Aorta (tissue), 5 donors: Measurements from ENCODE around the gene SLC6A17. TPM values are rescaled to one million over a fixed set of nuclear protein-coding genes. Genes with fewer than 3 reads are reported as not detected.

Experiments used
- ATAC-seq: fragments of 200-7000 bp; cut with Tn5 transposase; one replicate; pipeline ENCODE4 v1.9.1; 2022; ENCODE audit warnings: moderate library complexity; ENCODE audit not compliant: low FRiP score
- DNase-seq, 2 donors: peaks; one replicate each; pipeline ENCODE4 v3.0.0-alpha.2; 2020
- H3K27ac ChIP-seq, 2 donors: one replicate each; pipeline ENCODE4 v1.5.1; 2013; ENCODE audit warnings: low read length in 2 of 2, mild to moderate bottlenecking in 2 of 2, moderate library complexity in 2 of 2, control low read depth in 1 of 2, inconsistent platforms in 1 of 2, low read depth in 1 of 2
- H3K27me3 ChIP-seq, 2 donors: one replicate each; pipeline ENCODE4 v1.6.1; 2013; ENCODE audit warnings: control low read depth in 1 of 2, low read length in 1 of 2, mild to moderate bottlenecking in 1 of 2, moderate library complexity in 1 of 2; ENCODE audit not compliant: insufficient read depth in 2 of 2, control insufficient read depth in 1 of 2
- H3K36me3 ChIP-seq, 2 donors: one replicate each; pipeline ENCODE4 v1.6.1; 2013; ENCODE audit warnings: control low read depth in 1 of 2, low read length in 1 of 2, mild to moderate bottlenecking in 1 of 2; ENCODE audit not compliant: insufficient read depth in 2 of 2, control insufficient read depth in 1 of 2
- H3K4me1 ChIP-seq, 2 donors: one replicate each; pipeline ENCODE4 v1.6.1; 2013; ENCODE audit warnings: low read length in 2 of 2, control low read depth in 1 of 2, mild to moderate bottlenecking in 1 of 2, moderate library complexity in 1 of 2; ENCODE audit not compliant: insufficient read depth in 2 of 2, control insufficient read depth in 1 of 2
- H3K4me3 ChIP-seq, 2 donors: one replicate each; pipeline ENCODE4 v1.5.1; 2013; ENCODE audit warnings: low read length in 2 of 2, control low read depth in 1 of 2, mild to moderate bottlenecking in 1 of 2
- H3K9me3 ChIP-seq: one replicate; pipeline ENCODE4 v1.6.1; 2013; ENCODE audit warnings: mild to moderate bottlenecking, low read length; ENCODE audit not compliant: control insufficient read depth
- WGBS, 2 donors: extraction: QIAGEN DNeasy Blood & Tissue Kit; methylation state at CpG; one replicate each; pipeline ENCODE4 v1.1.7; 2013; 5-methylcytosine and 5-hydroxymethylcytosine counted together
- intact Hi-C, 2 donors: fragments of 100-400 bp; cut with DNase I; formaldehyde crosslinking; loops; one replicate each; pipeline versions ENCODE4 v1.14.2 to v1.15.0; 2022
- polyA plus RNA-seq, 2 donors: library from polyadenylated mRNA; stranded (reverse); fragments of 200-250 nt; gene quantifications; one replicate each; pipeline ENCODE4 v1.2.3, GENCODE V29; 2013
- total RNA-seq, 2 donors: library from RNA; stranded (reverse); fragmentation: NEBNext Ultra II Directional; extraction: Animal tissue kit (Norgen Biotek cat#: 25700); gene quantifications; one replicate each; pipeline ENCODE4 v1.2.1, GENCODE V29; 2021
- donor health status: healthy with polysubstance abuse.
- donor health status: Bipolar disorder and iron deficiency.
- donor health status: DM: no; HTN: no; CAD: no.
- donor health status: DM: no; HTN: no; CAD: no.
- donor health status: DM: yes; HTN: yes; CAD: no.

SLC6A17 gene
- total and polyA plus RNA-seq, 4 donors, result 0.18 to 0.49 (median 0.21) TPM; not detected in 1

DNA sequence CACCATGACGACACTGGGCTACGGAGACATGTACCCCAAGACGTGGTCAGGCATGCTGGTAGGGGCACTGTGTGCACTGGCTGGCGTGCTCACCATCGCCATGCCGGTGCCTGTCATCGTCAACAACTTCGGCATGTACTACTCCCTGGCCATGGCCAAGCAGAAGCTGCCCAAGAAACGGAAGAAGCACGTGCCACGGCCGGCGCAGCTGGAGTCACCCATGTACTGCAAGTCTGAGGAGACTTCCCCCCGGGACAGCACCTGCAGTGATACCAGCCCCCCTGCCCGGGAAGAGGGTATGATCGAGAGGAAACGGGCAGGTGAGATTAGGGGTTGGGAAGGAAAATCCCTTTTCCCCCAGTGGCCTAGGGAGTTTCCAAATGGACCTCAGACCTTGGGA lies 73.3 kb downstream of the SLC6A17 start:
- H3K9me3 ChIP-seq, result no peaks in the 10 kb centered on the region
- no peak for ATAC-seq
- H3K27me3 ChIP-seq, result no peaks in the 10 kb centered on the region
- no peak for DNase-seq
- H3K27ac ChIP-seq, result no peak overlapping the region
- intact Hi-C loops, result no loop called here
- WGBS, 2 donors, result 95 to 96% methylated on average over 17 of the region's 17 CpGs
- no peaks in the 10 kb centered on the region for H3K4me1 ChIP-seq
- H3K4me3 ChIP-seq, result no peak overlapping the region
- H3K36me3 ChIP-seq, result peaks cover 0 to 4% of the 10 kb centered on the region in 2 donors

DNA sequence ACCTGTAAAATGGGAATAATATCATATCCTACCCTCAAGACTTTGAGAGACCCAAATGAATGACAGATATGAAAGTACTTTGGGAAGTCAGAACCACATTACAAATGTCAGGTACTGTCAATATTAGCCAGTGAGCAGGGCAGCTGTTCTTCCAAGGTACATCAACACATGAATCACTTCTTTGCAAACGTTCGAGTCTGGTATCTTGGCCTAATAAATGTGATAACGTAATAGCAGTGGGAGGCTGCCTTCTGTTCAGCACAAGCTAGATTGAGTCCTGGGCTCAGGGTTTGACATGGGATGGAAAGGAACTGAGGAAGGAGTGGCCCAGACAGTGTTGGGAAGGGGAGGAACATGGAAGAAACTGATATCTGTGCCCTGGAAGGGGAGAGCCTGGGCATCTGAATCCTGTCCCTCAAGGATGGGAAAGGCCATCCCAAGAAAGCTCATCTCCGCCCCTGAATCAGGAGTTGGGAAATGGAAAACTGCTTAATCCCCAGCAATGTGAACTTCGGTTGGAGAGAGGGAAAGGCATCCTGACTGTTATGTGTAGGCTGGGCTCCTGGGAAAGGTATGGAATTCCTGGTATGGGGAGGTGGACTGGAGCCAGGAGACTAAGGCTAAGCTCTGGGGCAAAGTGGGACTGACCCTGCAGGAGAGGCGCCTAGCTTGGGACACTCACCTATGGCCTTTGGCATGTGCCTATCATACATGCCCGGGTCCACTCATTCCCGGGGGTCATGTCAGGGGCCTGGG lies 74.1 kb downstream of the SLC6A17 start:
- no peak overlapping the region for H3K27ac ChIP-seq
- ATAC-seq, result no peak
- no peaks in the 10 kb centered on the region for H3K27me3 ChIP-seq
- H3K4me3 ChIP-seq, result no peak overlapping the region
- H3K9me3 ChIP-seq, result no peaks in the 10 kb centered on the region
- H3K36me3 ChIP-seq, result peaks cover 0 to 4% of the 10 kb centered on the region in 2 donors
- intact Hi-C loops, result no loop called here
- H3K4me1 ChIP-seq, result no peaks in the 10 kb centered on the region
- 69% methylated on average over 8 of the region's 8 CpGs for WGBS, 2 donors
- DNase-seq, result no peak

DNA sequence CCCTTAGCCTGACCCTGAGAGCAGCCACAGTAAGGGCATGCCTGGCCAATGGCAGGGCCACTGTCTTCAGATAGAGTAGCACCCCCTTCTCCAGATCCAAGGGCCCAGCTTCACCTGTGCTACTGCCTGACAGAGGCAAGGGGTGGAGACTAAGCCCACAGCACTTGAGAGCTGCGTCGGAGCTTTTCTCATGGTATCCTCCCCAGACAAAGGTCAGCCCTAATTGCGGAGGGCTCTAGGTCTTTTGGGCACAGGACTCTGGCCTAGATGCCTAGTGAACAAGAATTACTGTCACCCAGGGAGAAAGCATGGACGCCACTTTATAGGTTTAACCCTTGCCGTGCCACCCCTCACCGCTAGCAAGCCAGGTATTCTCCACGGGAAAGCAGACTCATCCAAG lies 74.9 kb downstream of the SLC6A17 start:
- H3K4me3 ChIP-seq, result no peak overlapping the region
- H3K9me3 ChIP-seq, result no peaks in the 10 kb centered on the region
- no peak overlapping the region for H3K27ac ChIP-seq
- 72 to 79% methylated on average over 7 of the region's 7 CpGs for WGBS, 2 donors
- ATAC-seq (no peak), DNase-seq (no peak)
- H3K36me3 ChIP-seq, result peaks cover 0 to 4% of the 10 kb centered on the region in 2 donors
- intact Hi-C loops, result no loop called here
- no peaks in the 10 kb centered on the region for H3K4me1 ChIP-seq
- H3K27me3 ChIP-seq, result no peaks in the 10 kb centered on the region

DNA sequence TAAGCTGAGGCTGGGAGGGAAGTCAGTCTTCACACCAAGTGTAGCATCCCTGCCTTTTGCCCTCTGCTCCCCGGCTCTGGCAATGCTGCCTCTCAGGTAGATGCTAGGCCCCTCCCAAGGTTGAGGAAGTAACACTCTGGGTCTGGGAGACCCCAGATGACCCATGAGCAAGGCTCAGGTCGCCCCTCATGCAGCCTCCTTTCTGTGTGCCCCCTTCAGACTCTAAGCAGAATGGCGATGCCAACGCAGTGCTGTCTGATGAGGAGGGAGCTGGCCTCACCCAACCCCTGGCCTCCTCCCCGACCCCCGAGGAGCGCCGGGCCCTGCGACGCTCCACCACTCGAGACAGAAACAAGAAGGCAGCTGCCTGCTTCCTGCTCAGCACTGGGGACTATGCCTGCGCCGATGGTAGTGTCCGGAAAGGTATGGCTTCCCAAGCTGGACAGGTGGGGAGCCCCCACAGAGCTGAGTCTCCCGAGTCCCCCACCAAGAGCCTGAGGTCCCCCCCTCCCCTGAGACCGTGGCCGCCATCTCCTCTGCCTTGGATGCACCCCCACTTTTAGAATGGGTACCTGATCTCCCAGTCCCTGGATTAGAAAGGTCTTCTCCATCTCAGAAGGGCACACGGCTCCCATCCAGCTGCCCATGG lies 75.6 kb downstream of the SLC6A17 start:
- Histone ChIP-seq H3K9me3 (no peaks in the 10 kb centered on the region), H3K4me3 (no peak overlapping the region), H3K27me3 (no peaks in the 10 kb centered on the region), H3K27ac (no peak overlapping the region), H3K36me3 (peaks cover 0 to 4% of the 10 kb centered on the region in 2 donors), H3K4me1 (no peaks in the 10 kb centered on the region)
- intact Hi-C loops, result no loop called here
- no peak for ATAC-seq
- WGBS, 2 donors, result 90 to 95% methylated on average over 18 of the region's 18 CpGs
- no peak for DNase-seq

DNA sequence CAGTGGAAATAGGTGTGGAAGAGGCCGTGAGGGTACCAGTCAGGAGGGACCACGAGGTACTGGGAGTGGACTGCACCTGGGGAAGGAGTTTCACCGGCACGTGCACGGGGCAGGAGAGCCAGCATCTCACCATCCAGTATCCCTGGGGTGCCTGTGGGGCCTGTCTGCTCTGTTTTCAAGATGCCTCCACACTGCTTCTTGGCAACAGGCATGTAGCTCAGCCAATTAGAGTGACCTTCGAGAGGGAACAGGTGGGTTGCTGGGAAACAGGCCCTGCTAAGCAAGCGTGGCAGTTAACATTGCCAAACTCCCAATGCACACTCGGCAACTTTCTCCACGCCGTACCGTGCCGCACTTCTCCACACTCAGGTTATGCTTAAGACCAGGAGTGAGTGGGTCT lies 77.5 kb downstream of the SLC6A17 start:
- WGBS, 2 donors, result 93 to 95% methylated on average over 12 of the region's 12 CpGs
- no peaks in the 10 kb centered on the region for H3K9me3 ChIP-seq
- peaks cover 0 to 4% of the 10 kb centered on the region in 2 donors for H3K36me3 ChIP-seq
- H3K27me3 ChIP-seq, result no peaks in the 10 kb centered on the region
- ATAC-seq (no peak), DNase-seq (no peak)
- no peaks in the 10 kb centered on the region for H3K4me1 ChIP-seq
- H3K4me3 ChIP-seq, result no peak overlapping the region
- H3K27ac ChIP-seq, result no peak overlapping the region
- intact Hi-C loops, result no loop called here

DNA sequence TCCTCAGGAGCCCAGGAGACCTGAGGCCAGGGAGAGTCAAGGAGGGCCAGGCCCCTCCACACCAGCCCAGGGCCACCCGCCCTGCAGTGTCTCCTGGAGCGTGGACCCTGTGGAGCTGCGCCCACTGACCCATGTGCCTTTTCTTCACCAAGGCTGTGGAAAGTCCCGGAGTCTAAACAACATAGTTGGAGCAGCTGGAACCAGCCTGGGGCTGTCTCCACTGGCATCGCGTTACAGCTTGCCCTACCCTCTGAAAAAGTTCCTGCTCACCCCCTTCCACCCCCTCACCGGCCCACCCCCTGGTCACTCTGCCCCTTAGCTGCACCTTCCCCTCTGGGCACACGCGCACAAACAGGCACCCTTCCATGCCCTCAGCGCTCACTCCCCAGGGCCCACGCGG lies 78.1 kb downstream of the SLC6A17 start:
- Histone ChIP-seq H3K36me3 (peaks cover 0 to 2% of the 10 kb centered on the region in 2 donors), H3K4me1 (no peaks in the 10 kb centered on the region)
- 88 to 90% methylated on average over 12 of the region's 12 CpGs for WGBS, 2 donors

DNA sequence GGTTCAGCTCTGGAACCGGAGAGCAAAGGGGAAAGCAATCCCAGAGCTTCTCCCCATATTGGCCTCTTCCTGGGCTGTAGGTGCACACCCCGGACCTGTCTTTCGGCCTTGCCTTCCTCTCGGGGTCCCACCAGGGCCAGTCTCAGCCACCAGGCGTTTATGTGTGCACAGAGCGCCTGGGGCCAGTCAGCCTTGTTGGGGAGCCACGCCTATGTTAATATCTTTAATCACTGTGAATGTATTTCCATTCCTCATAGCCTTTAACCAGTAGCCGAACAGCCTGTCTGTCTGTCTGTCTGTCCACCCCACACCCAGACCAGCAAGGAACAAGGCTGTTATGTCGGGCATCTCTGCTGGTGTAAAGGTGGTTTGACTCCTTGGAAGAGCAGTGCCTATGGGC lies 78.6 kb downstream of the SLC6A17 start:
- no peak overlapping the region for H3K4me3 ChIP-seq
- DNase-seq (no peak), ATAC-seq (no peak)
- H3K36me3 ChIP-seq, result no peaks in the 10 kb centered on the region
- intact Hi-C loops, result no loop called here
- H3K9me3 ChIP-seq, result no peaks in the 10 kb centered on the region
- WGBS, 2 donors, result 91 to 93% methylated on average over 9 of the region's 9 CpGs
- H3K27ac ChIP-seq, result no peak overlapping the region
- no peaks in the 10 kb centered on the region for H3K27me3 ChIP-seq
- no peaks in the 10 kb centered on the region for H3K4me1 ChIP-seq

More for the DNA sequence above, 78.1 kb downstream of the SLC6A17 start:
- ATAC-seq (no peak), DNase-seq (no peak)
- no peak overlapping the region for H3K4me3 ChIP-seq
- no peaks in the 10 kb centered on the region for H3K27me3 ChIP-seq
- no peak overlapping the region for H3K27ac ChIP-seq
- no peaks in the 10 kb centered on the region for H3K9me3 ChIP-seq
- intact Hi-C loops, result no loop called here

DNA sequence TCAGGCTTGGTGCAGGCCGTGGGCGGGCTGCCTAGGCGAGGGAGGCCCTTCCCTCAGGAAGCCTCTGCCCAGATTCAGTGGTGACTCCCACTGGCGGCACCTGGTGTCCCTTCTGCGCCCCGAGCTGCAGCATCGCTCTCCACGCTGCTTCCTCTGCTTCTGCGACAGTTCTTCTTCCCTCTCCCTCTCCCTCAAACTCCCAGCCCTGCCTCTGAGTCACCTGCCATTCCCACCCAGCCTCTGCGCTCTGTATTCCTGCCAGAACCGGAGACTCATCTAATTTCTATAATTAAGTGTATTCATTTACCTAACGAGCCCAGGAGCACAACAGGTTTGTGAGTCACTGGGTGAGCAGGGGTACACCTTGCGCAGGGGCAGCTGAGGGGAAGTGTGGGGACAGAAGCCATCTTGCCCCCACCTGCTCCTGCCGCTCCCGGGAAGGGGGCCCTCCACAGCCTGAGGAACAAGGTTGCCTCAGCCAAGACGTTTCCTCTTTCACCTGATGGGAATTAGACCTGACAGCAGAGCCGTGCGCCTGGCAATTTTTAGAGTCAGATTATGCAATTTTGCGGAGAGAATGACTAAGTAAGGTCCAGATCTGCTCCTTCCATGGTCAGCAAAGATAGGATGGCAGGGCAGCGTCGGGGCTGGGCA lies 79.2 kb downstream of the SLC6A17 start:
- no peak overlapping the region for H3K27ac ChIP-seq
- ATAC-seq (no peak), DNase-seq (no peak)
- H3K4me3 ChIP-seq, result no peak overlapping the region
- no peaks in the 10 kb centered on the region for H3K36me3 ChIP-seq
- no peaks in the 10 kb centered on the region for H3K4me1 ChIP-seq
- no peaks in the 10 kb centered on the region for H3K27me3 ChIP-seq
- H3K9me3 ChIP-seq, result no peaks in the 10 kb centered on the region
- intact Hi-C loops, result no loop called here
- 92 to 93% methylated on average over 21 of the region's 21 CpGs for WGBS, 2 donors
